ENCODE results near the gene CYGB. TPM values are rescaled to one million over a fixed set of nuclear protein-coding genes. Genes with fewer than 3 reads are reported as not detected.

CYGB gene
- total RNA-seq, 1 donor = 39.1 TPM

DNA sequence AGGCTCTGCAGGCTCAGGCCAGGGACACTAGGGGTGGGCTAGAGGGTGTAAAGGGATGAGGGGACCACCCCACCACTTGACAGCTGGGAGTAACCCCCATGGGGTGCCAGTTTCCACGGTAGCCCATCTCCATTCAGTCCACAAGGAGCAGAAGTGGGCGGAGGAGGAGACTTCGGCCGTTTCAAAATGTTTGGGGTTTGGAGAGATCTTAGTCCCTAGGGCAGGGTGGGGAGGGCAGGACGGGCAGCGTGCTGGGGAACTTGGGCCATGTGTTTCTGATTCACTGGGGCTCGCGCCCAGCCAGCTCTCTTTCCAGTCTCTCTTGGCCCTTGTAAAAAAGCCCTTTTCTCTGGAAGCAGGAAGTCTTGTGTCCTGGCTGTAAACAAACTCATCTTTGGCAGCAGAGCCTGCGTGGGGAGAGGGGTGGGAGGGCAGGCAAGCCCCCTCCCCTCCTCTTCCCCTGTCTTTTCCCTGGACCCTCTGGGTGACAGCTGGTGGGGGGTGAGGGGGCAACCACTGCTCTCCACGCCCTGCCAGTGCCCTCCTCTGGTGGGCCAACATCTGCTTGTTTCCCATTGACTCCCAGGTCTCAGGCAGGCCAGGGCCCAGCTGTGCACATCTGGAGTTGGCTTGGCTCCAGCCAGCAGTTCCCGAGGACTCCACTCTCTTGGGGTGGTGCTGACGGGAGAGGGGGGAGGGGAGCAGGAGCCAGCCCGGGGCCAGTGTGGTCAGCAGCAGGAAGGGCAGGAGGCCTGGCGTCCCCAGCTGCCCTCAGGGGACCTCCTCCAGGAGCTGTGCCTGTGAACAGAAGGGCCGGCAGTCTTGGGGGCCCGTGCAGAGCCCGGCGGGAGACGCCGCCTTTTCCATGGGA lies 8.1 kb downstream of the CYGB start:
- H3K4me3 ChIP-seq (ENCODE audit: insufficient read depth, low read length) = peak overlapping the region; percentile 42
- no peaks in the 10 kb centered on the region for H3K36me3 ChIP-seq (ENCODE audit: insufficient read depth, low read length)
- peaks cover 54% of the 10 kb centered on the region for H3K4me1 ChIP-seq (ENCODE audit: insufficient read depth, low read length)
- no peaks in the 10 kb centered on the region for H3K27me3 ChIP-seq (ENCODE audit: insufficient read depth, low read length)
- H3K79me2 ChIP-seq (ENCODE audit: insufficient read depth, low read length) = no peaks in the 10 kb centered on the region
- peak; percentile 97 for DNase-seq (ENCODE audit: insufficient read length, low spot score, missing footprints)
- H2AFZ ChIP-seq (ENCODE audit: low read length) = peak overlapping the region; percentile 77
- H3K9me3 ChIP-seq (ENCODE audit: low read depth, low read length) = no peaks in the 10 kb centered on the region
- H3K27ac ChIP-seq (ENCODE audit: low read depth, low read length) = peak overlapping the region; percentile 98
- H4K20me1 ChIP-seq (ENCODE audit: insufficient read depth, low read length) = no peaks in the 10 kb centered on the region
- H3K4me2 ChIP-seq (ENCODE audit: insufficient read depth, low read length) = peak overlapping the region; percentile 65
- TF ChIP-seq, protein P1, sequence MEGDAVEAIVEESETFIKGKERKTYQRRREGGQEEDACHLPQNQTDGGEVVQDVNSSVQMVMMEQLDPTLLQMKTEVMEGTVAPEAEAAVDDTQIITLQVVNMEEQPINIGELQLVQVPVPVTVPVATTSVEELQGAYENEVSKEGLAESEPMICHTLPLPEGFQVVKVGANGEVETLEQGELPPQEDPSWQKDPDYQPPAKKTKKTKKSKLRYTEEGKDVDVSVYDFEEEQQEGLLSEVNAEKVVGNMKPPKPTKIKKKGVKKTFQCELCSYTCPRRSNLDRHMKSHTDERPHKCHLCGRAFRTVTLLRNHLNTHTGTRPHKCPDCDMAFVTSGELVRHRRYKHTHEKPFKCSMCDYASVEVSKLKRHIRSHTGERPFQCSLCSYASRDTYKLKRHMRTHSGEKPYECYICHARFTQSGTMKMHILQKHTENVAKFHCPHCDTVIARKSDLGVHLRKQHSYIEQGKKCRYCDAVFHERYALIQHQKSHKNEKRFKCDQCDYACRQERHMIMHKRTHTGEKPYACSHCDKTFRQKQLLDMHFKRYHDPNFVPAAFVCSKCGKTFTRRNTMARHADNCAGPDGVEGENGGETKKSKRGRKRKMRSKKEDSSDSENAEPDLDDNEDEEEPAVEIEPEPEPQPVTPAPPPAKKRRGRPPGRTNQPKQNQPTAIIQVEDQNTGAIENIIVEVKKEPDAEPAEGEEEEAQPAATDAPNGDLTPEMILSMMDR (IDR thresholded peaks at IDR 0.05; ENCODE audit: extremely low read depth, low read depth, low read length) = no peak

DNA sequence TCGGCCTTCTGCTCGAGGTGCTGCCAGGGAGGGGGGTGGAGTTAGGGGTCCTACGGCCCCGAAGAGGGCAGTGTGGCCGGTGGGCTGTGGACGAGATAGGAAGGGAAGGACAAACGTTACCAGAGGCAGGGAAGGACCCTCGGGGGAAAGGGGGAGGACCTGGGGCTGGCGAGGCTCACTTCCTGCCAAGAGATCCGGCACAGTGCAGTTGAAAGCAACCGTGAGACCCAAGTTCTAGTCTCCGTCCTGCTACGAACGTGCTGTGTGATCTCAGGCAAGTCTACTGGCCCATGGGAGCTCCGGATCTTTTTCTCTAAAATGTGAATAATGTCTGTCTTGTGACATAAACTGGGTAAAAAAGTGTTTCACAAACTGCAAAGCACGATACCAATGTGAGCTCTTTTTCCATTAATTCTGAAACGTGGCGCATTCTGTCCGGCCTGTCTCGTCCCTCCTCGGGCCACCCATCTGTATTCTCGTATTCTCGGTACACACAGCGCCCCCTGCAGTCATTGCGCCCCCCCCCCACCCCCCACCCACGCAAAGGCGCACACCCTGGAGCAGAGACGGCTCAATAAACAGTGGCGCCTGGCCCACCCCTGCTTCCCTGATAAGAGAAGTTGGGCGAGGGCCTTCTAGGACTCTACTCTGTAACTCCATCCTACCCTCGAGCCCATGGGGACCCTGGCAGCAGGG lies 8.8 kb downstream of the CYGB start:
- peak overlapping the region; percentile 42 for H3K4me3 ChIP-seq (ENCODE audit: insufficient read depth, low read length)
- H3K27me3 ChIP-seq (ENCODE audit: insufficient read depth, low read length) = no peaks in the 10 kb centered on the region
- H3K4me1 ChIP-seq (ENCODE audit: insufficient read depth, low read length) = peaks cover 55% of the 10 kb centered on the region
- H4K20me1 ChIP-seq (ENCODE audit: insufficient read depth, low read length) = no peaks in the 10 kb centered on the region
- H2AFZ ChIP-seq (ENCODE audit: low read length) = peak overlapping the region; percentile 62
- DNase-seq (ENCODE audit: insufficient read length, low spot score, missing footprints) = peak; percentile 73
- no peaks in the 10 kb centered on the region for H3K9me3 ChIP-seq (ENCODE audit: low read depth, low read length)
- peak overlapping the region; percentile 65 for H3K4me2 ChIP-seq (ENCODE audit: insufficient read depth, low read length)
- TF ChIP-seq, protein P1 (IDR thresholded peaks at IDR 0.05; ENCODE audit: extremely low read depth, low read depth, low read length) = no peak
- peak overlapping the region; percentile 98 for H3K27ac ChIP-seq (ENCODE audit: low read depth, low read length)
- no peaks in the 10 kb centered on the region for H3K36me3 ChIP-seq (ENCODE audit: insufficient read depth, low read length)
- no peaks in the 10 kb centered on the region for H3K79me2 ChIP-seq (ENCODE audit: insufficient read depth, low read length)

DNA sequence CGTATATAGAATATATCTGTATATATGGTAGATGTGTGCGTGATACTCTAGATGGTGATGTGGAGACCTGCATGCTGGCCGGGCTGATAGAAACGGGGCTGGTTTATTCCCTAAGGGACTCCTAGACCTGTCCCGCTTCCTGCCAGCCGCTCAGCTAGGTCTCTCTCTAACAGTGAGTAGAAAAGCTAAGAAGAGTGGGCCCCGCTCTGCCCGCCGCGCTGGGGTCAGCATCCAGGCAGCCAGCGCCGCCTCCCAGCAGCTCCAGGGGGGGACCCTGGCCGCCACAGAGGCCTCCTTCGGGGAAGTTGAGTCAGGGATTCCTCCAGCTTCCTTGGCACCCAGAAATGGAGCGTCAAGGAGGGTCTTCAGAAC lies 9.4 kb downstream of the CYGB start:
- Histone ChIP-seq H3K79me2 (ENCODE audit: insufficient read depth, low read length) (no peaks in the 10 kb centered on the region), H2AFZ (ENCODE audit: low read length) (no peak overlapping the region), H3K27me3 (ENCODE audit: insufficient read depth, low read length) (no peaks in the 10 kb centered on the region), H4K20me1 (ENCODE audit: insufficient read depth, low read length) (no peaks in the 10 kb centered on the region), H3K4me2 (ENCODE audit: insufficient read depth, low read length) (peak overlapping the region; percentile 65), H3K4me3 (ENCODE audit: insufficient read depth, low read length) (peak overlapping the region; percentile 11), H3K9me3 (ENCODE audit: low read depth, low read length) (no peaks in the 10 kb centered on the region), H3K36me3 (ENCODE audit: insufficient read depth, low read length) (no peaks in the 10 kb centered on the region), H3K27ac (ENCODE audit: low read depth, low read length) (peak overlapping the region; percentile 98), H3K4me1 (ENCODE audit: insufficient read depth, low read length) (peaks cover 59% of the 10 kb centered on the region)
- DNase-seq (ENCODE audit: insufficient read length, low spot score, missing footprints) = no peak
- TF ChIP-seq, protein P1 (IDR thresholded peaks at IDR 0.05; ENCODE audit: extremely low read depth, low read depth, low read length) = no peak
